Loucy (cell line): ENCODE data around the gene GRWD1.

Experiments used
- CTCF ChIP-seq: fragments of 200-600 bp; sonication (generic); conservative IDR thresholded peaks from 2 replicates; pipeline ENCODE4 v1.5.1; 2014; ENCODE audit warnings: mild to moderate bottlenecking, antibody characterized with exemption, low read length
- EZH2phosphoT487 ChIP-seq: fragments of 200-600 bp; IDR thresholded peaks from 2 replicates; pipeline ENCODE4 v1.6.1; 2018; ENCODE audit warnings: antibody characterized with exemption, mild to moderate bottlenecking, moderate library complexity, borderline replicate concordance

- no peak for TF ChIP-seq CTCF
- TF ChIP-seq EZH2phosphoT487: no peak
Measured at GRCh38 chr19:48461982-48462655, 16.3 kb downstream of the GRWD1 start.
